Stimulated activated effector memory CD8-positive, alpha-beta T cell treated with anti-CD3 and anti-CD28 coated beads, Interleukin-12 subunit alpha, Interleukin-12 subunit beta, amount 100 ng/mL, for 72 hours (primary cell): ENCODE data around the gene RPL18.
A peak's percentile ranks its signal among the peaks of the same experiment; 100 is the strongest.

Experiments
- ATAC-seq: fragments of 150-1000 bp; cut with Tn5 transposase; 2 replicates; pipeline ENCODE4 v1.10.0; 2021
- DNase-seq, 2 donors: peaks; one replicate each; pipeline ENCODE4 v3.0.0; 2021 to 2022; ENCODE audit warnings: low spot score in 2 of 2
- H3K27ac Mint-ChIP-seq: one replicate; pipeline ENCODE4 v1.8.0; 2022; ENCODE audit warnings: mild to moderate bottlenecking, mixed read lengths
- H3K36me3 Mint-ChIP-seq: one replicate; pipeline ENCODE4 v1.8.0; 2022; ENCODE audit warnings: mild to moderate bottlenecking, mixed read lengths
- H3K4me1 Mint-ChIP-seq: one replicate; pipeline ENCODE4 v1.8.0; 2022; ENCODE audit warnings: mixed read lengths
- H3K4me3 Mint-ChIP-seq: one replicate; pipeline ENCODE4 v1.8.0; 2022; ENCODE audit warnings: mild to moderate bottlenecking, mixed read lengths
- H3K9me3 Mint-ChIP-seq: one replicate; pipeline ENCODE4 v1.8.0; 2022; ENCODE audit warnings: mixed read lengths

Gene RPL18

GRCh38 chr19:48615231-48616040 is 3.5 kb downstream of the RPL18 start:
- H3K4me3 Mint-ChIP-seq, result peak overlapping the region; percentile 91
- no peaks in the 10 kb centered on the region for H3K9me3 Mint-ChIP-seq
- ATAC-seq (no peak), DNase-seq (no peak)
- peaks cover 77% of the 10 kb centered on the region for H3K36me3 Mint-ChIP-seq
- H3K4me1 Mint-ChIP-seq, result peaks cover 56% of the 10 kb centered on the region
- H3K27ac Mint-ChIP-seq, result peak overlapping the region; percentile 99

DNA sequence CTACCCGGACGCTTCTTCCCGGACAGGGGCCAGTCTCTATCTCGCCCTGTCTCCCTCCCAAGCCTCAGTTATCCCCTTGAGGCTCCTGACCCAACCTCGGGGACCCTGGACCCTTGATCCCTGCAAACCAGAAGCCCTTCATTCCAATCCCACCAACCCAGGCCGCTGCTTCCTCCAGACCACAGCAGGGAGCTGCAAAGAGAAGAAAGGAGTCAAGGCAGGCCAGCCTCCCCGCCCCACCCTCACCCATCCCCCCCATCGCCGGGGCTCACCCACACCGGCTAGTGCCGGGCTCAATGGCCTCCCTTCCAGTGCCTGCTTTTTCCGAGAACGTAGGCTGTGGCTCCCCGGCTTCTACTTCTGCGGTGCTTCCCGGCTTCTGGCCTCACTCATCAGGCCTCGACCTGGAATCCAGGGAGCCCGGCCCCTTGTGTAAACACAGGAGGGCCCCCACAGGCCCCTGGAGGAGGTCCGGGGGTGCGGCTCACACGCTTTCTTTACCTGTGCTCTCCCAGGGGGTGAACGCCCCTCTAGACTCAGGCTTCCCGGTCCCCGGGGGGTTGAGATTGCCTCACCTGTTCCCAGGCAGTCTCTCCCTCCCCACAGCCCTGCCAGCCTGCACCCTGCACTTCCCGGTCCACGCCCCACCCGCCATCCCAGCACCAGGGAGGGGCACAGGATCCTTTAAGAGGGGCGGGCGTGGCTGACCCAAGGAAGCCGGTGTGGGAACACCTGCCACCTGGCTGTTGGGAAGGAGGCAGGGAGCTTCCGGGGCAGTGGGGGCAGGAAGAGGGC is 4.3 kb downstream of the RPL18 start, which contains the start of gene FAM83E:
FAM83E (minus strand) TSS at position 641 of the 795 bp plus-strand sequence. CDS start 1,704 bp downstream, outside the sequence.
- ATAC-seq, result no peak

DNA sequence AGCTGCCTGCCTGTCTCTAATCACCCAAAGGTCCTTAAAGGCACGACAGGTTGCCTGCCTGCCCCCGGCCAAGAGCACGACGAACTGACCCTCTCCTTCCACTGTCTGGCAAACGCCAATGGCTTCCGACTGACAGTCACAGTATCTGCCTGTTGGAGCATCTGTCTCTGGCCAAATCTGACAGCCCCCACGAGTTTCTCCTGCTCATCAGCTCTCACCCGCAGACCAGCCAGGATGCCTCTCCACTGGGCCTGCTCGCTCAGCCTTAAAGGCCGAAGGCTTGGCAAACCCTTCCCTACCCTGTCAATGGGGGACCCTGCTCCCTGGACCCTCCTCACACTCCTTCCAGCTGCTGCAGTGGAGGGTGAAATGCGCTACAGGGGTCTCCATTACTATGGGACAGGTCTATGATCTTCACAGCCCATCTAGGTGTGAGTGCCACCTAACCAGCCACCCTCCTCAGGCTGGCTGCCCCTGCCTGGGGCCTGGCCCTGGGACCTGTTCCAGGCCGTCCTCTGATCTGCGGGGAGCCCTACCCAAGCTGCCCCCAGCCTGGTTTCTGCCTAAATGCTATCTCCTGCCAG is 5.0 kb downstream of the RPL18 start:
- DNase-seq (no peak), ATAC-seq (peak; percentile 2)
- Mint-ChIP-seq H3K27ac (peak overlapping the region; percentile 99), H3K36me3 (peaks cover 62% of the 10 kb centered on the region), H3K9me3 (no peaks in the 10 kb centered on the region), H3K4me3 (peak overlapping the region; percentile 14), H3K4me1 (peaks cover 46% of the 10 kb centered on the region)

More for the DNA sequence above, 4.3 kb downstream of the RPL18 start, which contains the start of gene FAM83E:
- H3K4me3 Mint-ChIP-seq, result peak within 1 kb of the TSS; percentile 91
- H3K36me3 Mint-ChIP-seq, result peaks cover 69% of the 10 kb centered on the region
- peaks cover 47% of the 10 kb centered on the region for H3K4me1 Mint-ChIP-seq
- no peaks in the 10 kb centered on the region for H3K9me3 Mint-ChIP-seq
- peak within 1 kb of the TSS; percentile 99 for H3K27ac Mint-ChIP-seq
- DNase-seq, result no peak

GRCh38 chr19:48613024-48613851 is 5.7 kb downstream of the RPL18 start:
- ATAC-seq (peak; percentile 1), DNase-seq (no peak)
- Mint-ChIP-seq H3K36me3 (peaks cover 55% of the 10 kb centered on the region), H3K27ac (peak overlapping the region; percentile 99), H3K4me3 (peak overlapping the region; percentile 14), H3K9me3 (no peaks in the 10 kb centered on the region), H3K4me1 (peaks cover 42% of the 10 kb centered on the region)

GRCh38 chr19:48611872-48612271 is 7.1 kb downstream of the RPL18 start:
- H3K9me3 Mint-ChIP-seq, result no peaks in the 10 kb centered on the region
- H3K36me3 Mint-ChIP-seq, result peaks cover 42% of the 10 kb centered on the region
- peak overlapping the region; percentile 73 for H3K27ac Mint-ChIP-seq
- ATAC-seq (no peak), DNase-seq (no peak)
- peaks cover 29% of the 10 kb centered on the region for H3K4me1 Mint-ChIP-seq
- no peak overlapping the region for H3K4me3 Mint-ChIP-seq

DNA sequence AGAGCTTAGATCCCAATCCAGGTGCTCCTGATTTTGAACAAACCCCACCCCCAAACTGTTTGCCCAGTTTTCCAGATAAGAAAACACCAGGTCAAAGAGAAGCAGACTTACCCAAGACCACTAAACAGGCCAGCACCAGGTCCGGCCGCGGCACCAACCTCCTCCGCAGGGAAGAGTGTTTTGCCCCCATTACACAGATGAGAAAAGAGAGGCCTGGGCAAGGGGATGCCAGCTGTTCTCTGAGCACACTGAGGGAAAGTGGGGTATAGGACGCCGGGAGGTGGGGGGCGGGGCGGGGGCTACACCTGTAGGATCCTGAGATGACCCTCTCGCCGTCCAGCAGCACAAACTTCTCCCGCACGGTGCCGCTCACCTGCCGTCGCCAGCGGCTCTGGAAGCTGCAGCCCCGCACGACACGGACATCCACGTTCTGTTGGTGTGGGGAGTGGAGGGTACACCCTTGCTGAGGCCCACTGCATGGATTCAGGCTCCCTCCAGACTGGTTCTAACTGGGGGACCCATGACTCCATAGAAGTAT is 9.3 kb downstream of the RPL18 start:
- Mint-ChIP-seq H3K4me3 (no peak overlapping the region), H3K4me1 (peaks cover 12% of the 10 kb centered on the region)

DNA sequence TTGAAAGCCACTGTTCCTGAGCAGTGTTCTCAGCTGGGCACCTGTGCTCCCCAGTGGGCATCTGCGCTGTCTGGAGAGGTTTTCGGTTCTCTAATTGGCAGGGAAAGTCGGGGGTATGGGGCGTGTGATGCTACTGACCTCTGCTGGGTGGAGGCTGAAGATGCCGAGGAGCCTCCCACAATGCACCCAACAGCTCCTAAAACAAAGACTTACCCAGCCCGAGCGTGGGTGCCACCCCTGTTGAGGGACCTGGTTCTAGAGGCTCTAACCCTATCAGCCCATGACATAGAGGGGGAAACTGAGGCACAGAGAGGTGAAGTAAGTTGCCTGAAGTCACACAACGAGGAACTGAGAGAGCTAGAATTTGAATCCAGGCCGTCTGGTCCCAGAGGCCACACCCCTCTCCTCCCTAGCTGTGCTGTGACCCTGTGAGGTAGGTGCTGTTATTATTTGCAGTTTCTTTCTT is 10.1 kb downstream of the RPL18 start:
- ATAC-seq, result peak; percentile 80
- Mint-ChIP-seq H3K27ac (no peak overlapping the region), H3K4me3 (no peak overlapping the region)

More for the DNA sequence above, 9.3 kb downstream of the RPL18 start:
- DNase-seq, result no peak
- peaks cover 19% of the 10 kb centered on the region for H3K36me3 Mint-ChIP-seq
- H3K9me3 Mint-ChIP-seq, result no peaks in the 10 kb centered on the region
- no peak for ATAC-seq
- H3K27ac Mint-ChIP-seq, result no peak overlapping the region

GRCh38 chr19:48607359-48607755 is 11.6 kb downstream of the RPL18 start:
- no peak for DNase-seq
- no peak for ATAC-seq
- Mint-ChIP-seq H3K27ac (no peak overlapping the region), H3K4me1 (peaks cover 5% of the 10 kb centered on the region), H3K9me3 (no peaks in the 10 kb centered on the region), H3K36me3 (peaks cover 5% of the 10 kb centered on the region), H3K4me3 (no peak overlapping the region)

More for the DNA sequence above, 10.1 kb downstream of the RPL18 start:
- H3K9me3 Mint-ChIP-seq, result no peaks in the 10 kb centered on the region
- DNase-seq, result no peak
- peaks cover 11% of the 10 kb centered on the region for H3K36me3 Mint-ChIP-seq
- peaks cover 8% of the 10 kb centered on the region for H3K4me1 Mint-ChIP-seq

- H3K4me1 Mint-ChIP-seq, result peaks cover 5% of the 10 kb centered on the region
- no peak within 1 kb of the TSS for H3K4me3 Mint-ChIP-seq
- DNase-seq, result no peak
- no peak within 1 kb of the TSS for H3K27ac Mint-ChIP-seq
- no peak for ATAC-seq
- H3K9me3 Mint-ChIP-seq, result no peaks in the 10 kb centered on the region
- H3K36me3 Mint-ChIP-seq, result no peaks in the 10 kb centered on the region
Observed at GRCh38 chr19:48606463-48607358, 12.3 kb downstream of the RPL18 start, which contains the start of gene SPACA4. Gene SPACA4 (plus strand): TSS chr19:48606742. CDS start chr19:48606979, 237 bp downstream.

GRCh38 chr19:48603850-48604249 is 15.1 kb downstream of the RPL18 start:
- Mint-ChIP-seq H3K4me1 (peaks cover 3% of the 10 kb centered on the region), H3K27ac (no peak overlapping the region), H3K36me3 (no peaks in the 10 kb centered on the region), H3K4me3 (no peak overlapping the region), H3K9me3 (no peaks in the 10 kb centered on the region)
- DNase-seq, result no peak
- no peak for ATAC-seq

GRCh38 chr19:48603449-48603848 is 15.5 kb downstream of the RPL18 start:
- ATAC-seq (no peak), DNase-seq (no peak)
- Mint-ChIP-seq H3K9me3 (no peaks in the 10 kb centered on the region), H3K36me3 (no peaks in the 10 kb centered on the region), H3K4me3 (no peak overlapping the region), H3K4me1 (peaks cover 4% of the 10 kb centered on the region), H3K27ac (no peak overlapping the region)

GRCh38 chr19:48603001-48603400 is 16.0 kb downstream of the RPL18 start:
- Mint-ChIP-seq H3K36me3 (no peaks in the 10 kb centered on the region), H3K9me3 (no peaks in the 10 kb centered on the region), H3K4me3 (no peak overlapping the region), H3K27ac (no peak overlapping the region), H3K4me1 (peaks cover 5% of the 10 kb centered on the region)
- DNase-seq (no peak), ATAC-seq (no peak)

DNA sequence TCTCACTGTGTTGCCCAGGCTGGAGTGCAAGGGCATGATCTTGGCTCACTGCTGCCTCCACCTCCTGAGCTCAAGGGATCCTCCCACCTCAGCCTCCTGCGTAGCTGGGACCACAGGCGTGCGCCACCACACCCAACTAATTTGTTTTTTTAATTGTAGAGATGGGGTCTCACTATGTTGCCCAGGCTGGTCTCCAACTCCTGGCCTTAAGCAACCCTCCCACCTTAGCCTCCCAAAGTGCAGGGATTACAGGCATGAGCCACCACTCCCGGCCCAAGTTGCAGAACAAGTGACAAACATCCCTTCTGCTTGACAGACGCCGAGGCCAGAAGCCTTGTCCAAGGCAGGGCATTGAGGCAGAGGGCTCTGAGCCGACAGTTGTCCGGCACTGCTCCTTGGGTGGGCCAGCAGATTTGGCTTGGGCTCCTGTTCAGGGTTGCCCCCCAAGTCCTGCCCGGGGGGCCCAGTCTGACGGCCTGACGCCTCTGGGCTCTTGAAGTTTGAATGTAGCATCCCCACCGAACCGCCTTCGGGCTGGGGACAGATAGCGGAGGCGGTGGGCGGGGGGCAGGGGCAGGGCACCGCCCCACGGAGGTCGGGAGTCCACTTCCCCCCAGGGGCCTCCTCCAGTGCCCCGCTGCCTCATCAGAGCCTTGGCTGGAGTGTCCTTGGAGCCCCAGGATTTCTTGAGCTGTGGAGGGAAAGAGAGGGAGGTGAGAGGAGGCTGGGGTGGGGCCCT is 18.1 kb downstream of the RPL18 start:
- Mint-ChIP-seq H3K27ac (no peak overlapping the region), H3K36me3 (peaks cover 9% of the 10 kb centered on the region), H3K4me1 (peaks cover 5% of the 10 kb centered on the region), H3K4me3 (no peak overlapping the region), H3K9me3 (no peaks in the 10 kb centered on the region)
- no peak for ATAC-seq
- no peak for DNase-seq
